Activated gamma-delta T cell (primary cell): ENCODE measurements around the gene PITPNM2.
"Not testable (repeated sequence)": the region's sequence is repeated elsewhere in the genome, so short reads cannot be mapped to it uniquely, and the experiment has no call there.

Source experiments
- DNase-seq: peaks from one replicate; lab custom pipeline; 2025; lab: John Stamatoyannopoulos, UW

The PITPNM2 gene

GRCh38 chr12:123120452-123121166 lies 30.3 kb downstream of the PITPNM2 start:
- DNase-seq, result no peak

GRCh38 chr12:123119808-123120207 lies 31.1 kb downstream of the PITPNM2 start:
- no peak for DNase-seq

GRCh38 chr12:123118497-123118896 lies 32.4 kb downstream of the PITPNM2 start:
- no peak for DNase-seq

- DNase-seq, result no peak
These were observed 35.3 kb downstream of the PITPNM2 start for GRCh38 chr12:123115409-123116121.

GRCh38 chr12:123114304-123115083 lies 36.4 kb downstream of the PITPNM2 start:
- no peak for DNase-seq

- DNase-seq, result no peak
These were observed 37.9 kb downstream of the PITPNM2 start for GRCh38 chr12:123113026-123113425.

- DNase-seq, result no peak
These were observed 39.3 kb downstream of the PITPNM2 start for GRCh38 chr12:123111498-123112165.

GRCh38 chr12:123109319-123109772 lies 41.5 kb downstream of the PITPNM2 start:
- DNase-seq, result no peak

- DNase-seq, result no peak
These were observed 42.2 kb downstream of the PITPNM2 start for GRCh38 chr12:123108682-123109066.

GRCh38 chr12:123107926-123108681 lies 42.8 kb downstream of the PITPNM2 start:
- no peak for DNase-seq

- no peak for DNase-seq
These were observed 44.1 kb downstream of the PITPNM2 start for GRCh38 chr12:123106640-123107359.

- no peak for DNase-seq
These were observed 45.6 kb downstream of the PITPNM2 start for GRCh38 chr12:123105211-123105826.

- no peak for DNase-seq
These were observed 46.1 kb downstream of the PITPNM2 start for GRCh38 chr12:123104809-123105208.

GRCh38 chr12:123104094-123104493 lies 46.8 kb downstream of the PITPNM2 start:
- DNase-seq, result not testable (repeated sequence)

- no peak for DNase-seq
These were observed 47.9 kb downstream of the PITPNM2 start for GRCh38 chr12:123102781-123103503.

GRCh38 chr12:123102366-123102765 lies 48.5 kb downstream of the PITPNM2 start:
- DNase-seq, result no peak

- no peak for DNase-seq
These were observed 49.4 kb downstream of the PITPNM2 start for GRCh38 chr12:123101526-123101925.
